IPS-18c (cell line): Measurements from ENCODE around the gene MIAT.

Source experiments
- H3K4me3 ChIP-seq: 2 replicates; pipeline ENCODE4 v1.7.0; 2013; ENCODE audit warnings: low read depth, mild to moderate bottlenecking, low read length, moderate library complexity; ENCODE audit not compliant: insufficient read depth
- H3K9me3 ChIP-seq: one replicate; pipeline ENCODE4 v1.6.1; 2013; ENCODE audit warnings: mild to moderate bottlenecking, low read length, moderate library complexity; ENCODE audit not compliant: control insufficient read depth, insufficient read depth

Gene MIAT

DNA sequence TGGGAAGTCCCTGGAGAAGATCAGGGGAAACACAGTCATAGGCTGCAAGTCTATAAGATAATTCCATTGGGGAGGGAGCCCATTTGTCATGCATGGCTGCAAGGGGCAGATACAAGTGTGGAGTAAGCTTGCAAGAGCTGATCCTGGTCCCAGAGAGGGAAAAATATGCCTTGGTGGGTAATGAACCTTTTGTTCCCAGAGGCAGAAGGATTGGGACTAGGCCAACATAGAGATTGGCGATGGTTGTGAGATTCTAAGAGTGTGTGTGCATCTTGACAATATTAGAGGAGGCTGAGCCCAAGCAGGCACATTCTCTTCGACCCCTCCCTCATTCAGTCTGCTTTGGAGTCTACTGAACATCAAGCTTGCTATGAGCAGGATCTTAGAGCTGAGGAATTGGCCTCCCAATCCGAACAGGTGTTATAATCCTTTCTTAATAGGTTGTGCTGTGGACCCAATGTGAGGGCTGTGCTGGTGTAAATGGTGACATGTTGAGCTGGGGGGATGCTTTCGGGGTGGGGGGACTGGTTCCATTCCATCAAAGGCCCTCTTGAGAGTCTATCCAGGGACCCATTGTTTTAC lies 18.4 kb downstream of the MIAT start:
- H3K4me3 ChIP-seq, result no peak overlapping the region
- H3K9me3 ChIP-seq, result no peaks in the 10 kb centered on the region

DNA sequence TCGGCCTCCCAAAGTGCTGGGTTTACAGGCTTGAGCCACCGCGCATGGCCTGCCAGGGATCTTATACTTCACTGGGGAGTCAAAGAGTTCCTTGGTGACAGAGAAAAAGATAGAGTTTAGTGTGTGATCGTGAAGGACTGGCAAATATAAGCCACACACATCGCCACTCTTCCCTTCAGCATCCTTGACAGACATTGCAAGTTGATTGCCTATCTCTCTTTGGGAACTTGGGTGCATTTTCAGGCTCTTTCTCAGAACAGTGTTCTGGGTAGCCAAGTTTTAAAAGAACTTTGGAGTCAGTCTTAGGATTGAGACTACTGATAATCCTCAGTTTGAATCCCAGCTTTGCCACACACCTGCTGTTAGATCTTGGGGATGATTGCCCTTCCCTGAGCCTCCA lies 19.8 kb downstream of the MIAT start:
- Histone ChIP-seq H3K4me3 (no peak overlapping the region), H3K9me3 (no peaks in the 10 kb centered on the region)

DNA sequence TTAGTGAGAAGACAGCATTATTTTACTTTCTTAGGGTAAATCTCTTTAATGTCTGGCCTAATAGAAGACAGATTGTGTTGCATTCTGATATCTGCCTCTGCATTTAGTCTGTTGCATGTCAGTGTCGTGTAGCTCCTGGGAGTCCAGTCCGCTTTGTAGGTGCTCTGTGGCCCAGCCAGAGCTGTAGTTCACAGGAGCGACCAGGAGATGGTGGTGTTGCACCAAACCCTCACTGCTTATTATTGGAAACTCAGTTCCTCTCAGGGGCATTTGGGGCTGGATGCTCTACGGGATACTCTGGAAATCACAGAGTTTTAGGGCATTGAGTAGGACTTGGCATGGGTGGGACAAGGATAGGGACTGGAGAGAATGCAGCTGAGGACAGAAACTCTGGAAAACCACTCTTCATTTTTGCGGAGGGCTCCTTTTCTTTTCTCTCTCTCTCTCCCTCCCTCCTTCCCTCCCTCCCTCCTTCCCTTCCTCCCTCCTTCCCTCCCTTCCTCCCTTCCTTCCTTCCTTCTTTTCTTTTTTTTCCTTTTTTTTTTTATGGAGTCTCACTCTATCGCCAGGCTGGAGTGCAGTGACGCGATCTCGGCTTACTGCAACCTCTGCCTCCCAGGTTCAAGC lies 21.7 kb downstream of the MIAT start:
- Histone ChIP-seq H3K9me3 (no peaks in the 10 kb centered on the region), H3K4me3 (no peak overlapping the region)

DNA sequence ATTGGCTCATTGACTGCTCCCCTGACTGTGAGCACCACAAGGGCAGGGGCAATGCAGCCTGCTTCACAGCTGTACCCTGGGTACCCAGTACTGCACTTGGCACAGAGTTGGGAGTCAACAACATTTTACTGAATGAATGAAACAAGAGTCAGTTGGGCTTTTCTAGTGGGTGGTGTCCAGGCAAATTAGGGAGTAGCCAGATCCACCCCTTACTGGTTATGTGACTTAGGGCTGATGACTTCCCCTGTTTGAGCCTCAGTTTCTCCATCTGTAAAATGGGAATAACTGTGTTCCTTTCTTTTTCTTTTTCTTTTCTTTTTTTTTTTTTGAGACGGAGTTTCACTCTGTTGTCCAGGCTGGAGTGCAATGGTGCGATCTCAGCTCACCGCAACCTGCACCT lies 23.1 kb downstream of the MIAT start:
- Histone ChIP-seq H3K4me3 (no peak overlapping the region), H3K9me3 (no peaks in the 10 kb centered on the region)

DNA sequence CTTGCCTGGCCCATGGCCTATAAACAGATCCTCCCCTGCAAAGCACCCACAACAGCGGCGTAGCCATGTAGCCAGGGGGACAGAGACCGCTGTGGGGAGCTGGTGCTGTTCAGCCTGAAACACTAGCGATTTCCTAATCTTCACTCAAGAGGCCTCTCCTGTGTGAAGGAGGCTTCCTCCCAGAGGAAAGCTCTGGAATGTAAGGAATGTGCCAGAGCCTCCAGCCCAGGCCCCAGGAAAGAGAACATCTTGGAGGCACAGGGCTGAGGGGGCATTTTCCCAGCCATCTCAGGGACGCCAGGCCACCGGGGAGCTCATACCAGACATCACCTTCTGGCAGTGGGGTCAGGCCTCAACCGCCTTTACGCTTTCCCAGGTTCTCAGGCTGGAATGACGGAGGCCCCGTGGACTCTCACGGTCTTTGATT lies 24.0 kb downstream of the MIAT start:
- Histone ChIP-seq H3K9me3 (no peaks in the 10 kb centered on the region), H3K4me3 (no peak overlapping the region)

DNA sequence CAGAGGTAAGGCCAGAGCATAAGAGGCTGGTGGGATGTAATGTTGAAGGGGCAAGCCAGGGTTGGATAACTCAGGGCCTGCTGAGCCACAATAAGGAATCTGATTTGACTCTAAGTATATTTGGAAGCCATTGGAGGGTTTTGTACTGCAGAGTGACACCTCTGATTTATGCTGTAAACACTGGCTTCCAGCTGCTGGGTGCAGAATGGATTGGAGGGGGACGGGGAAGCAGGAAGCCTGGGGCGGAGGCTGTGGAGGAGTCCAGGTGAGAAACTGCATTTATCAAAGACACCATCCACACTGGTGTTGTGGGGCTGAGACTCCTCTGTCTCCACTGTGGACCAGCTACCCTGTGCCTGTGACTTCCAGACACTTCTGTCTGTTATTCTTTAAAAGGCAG lies 26.8 kb downstream of the MIAT start:
- no peaks in the 10 kb centered on the region for H3K9me3 ChIP-seq
- H3K4me3 ChIP-seq, result no peak overlapping the region

DNA sequence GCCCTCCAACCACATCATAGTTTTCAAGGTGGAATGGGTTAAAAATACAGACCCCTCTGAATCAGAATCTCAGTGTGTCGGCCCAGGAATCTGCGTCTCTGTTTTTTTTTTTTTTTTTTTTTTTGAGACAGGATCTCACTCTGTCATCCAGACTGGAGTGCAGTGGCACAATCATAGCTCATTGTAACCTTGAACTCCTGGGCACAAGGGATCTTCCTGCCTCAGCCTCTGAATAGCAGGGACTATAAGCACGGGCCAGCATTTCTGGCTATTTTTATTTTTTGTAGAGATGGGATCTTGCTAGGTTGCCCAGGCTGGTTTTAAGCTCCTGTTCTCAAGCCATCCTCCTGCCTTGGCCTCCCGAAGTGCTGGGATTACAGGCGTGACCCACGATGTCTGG lies 28.2 kb downstream of the MIAT start:
- H3K9me3 ChIP-seq, result no peaks in the 10 kb centered on the region
- no peak overlapping the region for H3K4me3 ChIP-seq

DNA sequence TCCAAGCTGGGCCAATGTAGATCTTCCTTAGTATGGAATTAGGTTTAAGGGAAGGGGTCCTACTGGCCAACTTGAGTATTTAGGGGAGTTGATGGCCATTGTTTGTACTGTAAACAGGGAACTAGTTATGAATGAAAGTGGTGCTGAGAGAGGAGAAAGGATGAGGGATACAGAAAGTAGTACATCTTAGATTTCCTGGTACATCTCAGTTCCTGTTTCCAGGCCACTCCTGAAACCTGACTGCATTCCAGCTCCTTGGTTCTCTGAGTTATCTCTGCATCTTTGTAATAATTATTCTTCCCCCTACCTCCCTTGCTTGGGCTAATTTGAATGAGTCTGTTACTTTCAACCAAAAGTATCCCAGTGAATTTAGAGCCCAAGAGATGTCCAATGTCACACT lies 30.1 kb downstream of the MIAT start:
- Histone ChIP-seq H3K4me3 (no peak overlapping the region), H3K9me3 (no peaks in the 10 kb centered on the region)

DNA sequence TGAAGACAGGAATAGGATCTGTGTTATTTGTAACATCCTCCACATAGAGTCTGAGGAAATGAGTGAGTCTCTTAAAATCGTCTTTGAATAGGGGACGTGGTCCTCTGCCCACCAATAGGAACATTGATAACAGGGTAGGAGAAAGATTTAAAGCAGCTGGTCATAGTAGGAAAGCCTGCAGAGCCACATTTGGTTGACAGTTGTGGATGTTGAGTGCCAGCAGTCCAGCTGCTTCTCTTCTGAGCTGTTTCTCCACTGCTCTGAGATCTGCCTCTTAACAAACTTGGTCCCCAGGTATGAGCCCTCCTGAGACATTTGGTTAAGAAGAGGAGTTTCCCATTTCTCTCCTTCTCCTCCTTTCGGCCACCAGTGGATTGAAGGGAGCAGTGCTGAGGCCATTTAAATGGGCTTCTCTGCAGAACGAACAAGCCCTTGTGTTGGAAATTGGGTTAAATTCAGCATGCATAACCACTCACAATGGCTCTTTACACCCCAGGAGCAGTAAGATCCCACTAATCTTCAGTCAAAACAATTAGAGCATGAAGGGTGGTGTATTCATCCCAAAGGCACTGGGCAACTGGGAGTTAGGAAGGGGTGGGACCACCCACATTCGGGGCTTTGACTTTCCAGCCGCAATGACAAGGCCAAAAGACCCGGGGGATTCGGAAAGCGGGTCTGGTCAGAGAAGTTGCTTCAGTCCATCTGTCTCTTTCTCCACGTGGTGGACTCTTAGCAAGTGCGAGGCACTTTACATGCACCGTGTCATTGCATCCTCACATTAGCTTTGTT lies 32.3 kb downstream of the MIAT start:
- Histone ChIP-seq H3K4me3 (no peak overlapping the region), H3K9me3 (no peaks in the 10 kb centered on the region)

DNA sequence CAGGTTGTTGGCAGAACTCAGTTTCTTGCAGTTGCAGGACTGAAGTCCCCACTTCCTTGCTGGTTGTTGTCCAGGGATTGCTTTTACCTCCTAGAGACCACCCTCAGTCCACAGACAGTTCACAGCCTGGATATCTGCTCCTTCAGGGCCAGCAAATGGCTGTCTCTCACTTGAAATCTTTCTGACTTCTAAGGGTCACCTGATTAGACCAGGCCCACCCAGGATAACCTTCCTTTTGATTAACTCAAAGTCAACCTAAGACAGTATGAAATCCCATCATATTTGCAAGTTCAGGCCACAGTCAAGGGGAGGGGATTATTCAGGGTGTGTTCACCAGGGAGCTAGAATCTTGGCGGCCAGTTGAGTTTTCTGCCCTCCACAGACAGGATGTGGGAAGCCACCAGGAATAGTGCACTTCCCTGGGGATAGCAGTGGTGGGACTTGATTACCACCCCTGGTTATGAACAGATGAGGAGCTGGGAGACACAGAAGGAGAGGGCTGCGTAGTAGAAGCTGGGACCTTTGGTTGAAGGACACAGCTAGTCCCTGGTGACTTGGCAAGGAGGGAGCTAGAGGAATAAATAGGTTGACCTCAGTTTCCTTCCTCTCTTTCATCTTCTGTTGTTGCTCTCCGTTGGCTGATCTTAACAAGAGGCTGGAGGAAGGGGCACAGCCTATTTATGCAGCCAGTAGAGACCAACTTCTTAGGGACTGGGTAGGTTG lies 33.4 kb downstream of the MIAT start:
- Histone ChIP-seq H3K9me3 (no peaks in the 10 kb centered on the region), H3K4me3 (no peak overlapping the region)

DNA sequence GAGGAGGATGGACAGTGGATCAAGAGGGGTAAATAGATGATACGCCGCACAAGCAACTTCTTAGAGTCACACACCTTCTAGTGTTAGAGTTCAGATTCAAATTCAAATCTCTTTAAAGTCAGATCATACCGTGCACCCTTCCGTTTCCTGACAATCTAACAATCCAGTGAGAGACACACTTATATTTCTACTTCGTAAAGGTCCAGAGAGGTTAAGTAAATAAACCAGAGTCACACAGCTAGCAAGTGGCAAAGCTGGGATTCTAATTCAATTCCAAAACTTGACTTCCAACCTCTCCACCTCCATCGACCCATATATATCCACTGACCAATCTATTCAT lies 34.0 kb downstream of the MIAT start:
- no peak overlapping the region for H3K4me3 ChIP-seq

DNA sequence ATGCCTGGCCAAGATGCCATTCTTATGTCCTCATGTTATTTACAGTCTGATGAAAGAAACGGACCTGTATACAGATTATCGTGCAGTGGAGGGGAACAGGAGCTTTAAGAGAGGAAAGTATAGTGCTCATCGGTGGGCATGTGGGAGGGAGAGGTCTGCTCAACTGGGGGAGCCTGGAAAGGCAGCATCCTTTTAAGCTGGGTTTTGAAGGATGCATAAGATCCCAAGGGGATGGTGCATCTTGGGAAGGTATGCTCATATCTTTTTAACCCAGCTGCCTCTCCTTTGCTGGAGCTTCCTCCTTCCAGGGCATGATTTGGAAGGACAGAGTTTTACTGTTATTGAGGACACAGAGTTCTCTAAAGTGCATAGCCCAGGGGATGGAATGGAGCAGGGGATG lies 34.8 kb downstream of the MIAT start:
- H3K9me3 ChIP-seq, result no peaks in the 10 kb centered on the region

More for the DNA sequence above, 34.0 kb downstream of the MIAT start:
- H3K9me3 ChIP-seq, result no peaks in the 10 kb centered on the region

DNA sequence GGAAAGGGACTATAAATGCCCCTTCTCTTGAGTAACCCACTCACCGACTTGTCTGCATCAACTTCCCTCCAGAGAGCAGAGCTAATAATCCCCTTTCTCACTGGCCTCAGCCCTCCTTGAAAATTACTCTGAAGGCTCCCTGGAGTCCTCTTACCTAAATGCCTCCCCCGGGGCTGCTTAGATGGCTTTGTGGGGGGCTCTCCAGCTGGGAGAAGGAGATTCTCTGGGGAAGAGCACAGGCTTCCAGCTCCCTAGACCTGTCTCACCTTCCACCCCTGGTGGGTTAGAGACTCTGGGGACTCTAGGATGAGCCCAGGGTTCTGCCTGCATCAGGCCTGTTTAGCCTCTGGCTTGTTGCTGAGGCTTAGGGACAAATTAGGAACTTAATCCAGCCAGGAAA lies 39.8 kb downstream of the MIAT start:
- Histone ChIP-seq H3K9me3 (peaks cover 9% of the 10 kb centered on the region), H3K4me3 (no peak overlapping the region)

More for the DNA sequence above, 34.8 kb downstream of the MIAT start:
- no peak overlapping the region for H3K4me3 ChIP-seq

DNA sequence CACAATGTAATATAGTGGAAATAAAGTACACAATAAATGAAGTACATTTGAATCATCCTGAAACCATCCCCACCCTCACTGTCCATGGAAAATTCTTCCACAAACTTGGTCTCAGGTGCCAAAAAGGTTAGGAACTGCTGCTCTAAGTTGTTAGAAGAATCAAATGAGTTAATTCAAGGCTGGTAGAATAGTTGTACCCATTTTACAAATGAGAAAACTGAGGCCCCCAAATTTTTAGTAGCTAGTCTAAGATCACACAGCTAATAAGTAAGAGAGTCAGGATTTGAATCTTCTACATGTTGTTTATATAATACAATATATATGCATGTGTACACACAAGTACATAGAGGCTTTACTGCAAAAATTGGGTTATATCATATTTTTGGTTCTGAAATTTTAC lies 43.1 kb downstream of the MIAT start:
- Histone ChIP-seq H3K4me3 (no peak overlapping the region), H3K9me3 (peaks cover 9% of the 10 kb centered on the region)

DNA sequence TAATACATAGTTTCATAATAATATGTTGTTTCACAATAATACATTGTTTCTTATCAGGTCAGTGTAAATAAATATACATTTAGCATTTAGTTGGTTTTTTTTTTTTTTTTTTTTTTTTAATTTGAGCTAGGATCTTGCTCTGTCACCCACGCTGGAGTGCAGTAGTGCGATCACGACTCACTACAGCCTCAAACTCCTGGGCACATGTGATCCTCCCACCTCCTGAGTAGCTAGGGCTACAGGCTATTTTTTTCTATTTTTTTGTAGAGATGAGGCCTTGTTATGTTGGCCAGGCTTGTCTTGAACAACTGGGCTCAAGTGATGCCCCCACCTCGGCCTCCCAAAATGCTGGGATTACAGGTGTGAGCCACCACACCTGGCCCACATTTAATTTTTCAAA lies 43.5 kb downstream of the MIAT start:
- H3K4me3 ChIP-seq, result no peak overlapping the region
- H3K9me3 ChIP-seq, result peaks cover 9% of the 10 kb centered on the region

DNA sequence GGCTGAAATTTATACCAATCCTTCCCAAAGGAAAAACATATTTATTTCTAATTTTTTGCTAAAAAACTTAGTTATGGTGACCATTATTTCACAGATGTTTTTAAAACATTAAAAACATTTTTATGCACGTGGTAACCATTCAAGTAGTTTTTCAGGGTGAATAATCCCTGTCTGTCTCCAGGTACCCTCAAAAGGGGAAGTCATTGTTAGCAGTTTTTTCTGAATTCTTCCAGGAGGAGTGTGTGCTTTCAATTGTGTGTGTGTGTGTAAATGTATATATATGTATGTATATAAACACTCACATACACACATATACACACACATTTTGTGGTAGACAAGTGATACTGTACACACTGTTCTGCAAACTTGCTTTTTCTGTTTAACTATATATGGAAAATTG lies 43.9 kb downstream of the MIAT start:
- H3K4me3 ChIP-seq, result no peak overlapping the region

DNA sequence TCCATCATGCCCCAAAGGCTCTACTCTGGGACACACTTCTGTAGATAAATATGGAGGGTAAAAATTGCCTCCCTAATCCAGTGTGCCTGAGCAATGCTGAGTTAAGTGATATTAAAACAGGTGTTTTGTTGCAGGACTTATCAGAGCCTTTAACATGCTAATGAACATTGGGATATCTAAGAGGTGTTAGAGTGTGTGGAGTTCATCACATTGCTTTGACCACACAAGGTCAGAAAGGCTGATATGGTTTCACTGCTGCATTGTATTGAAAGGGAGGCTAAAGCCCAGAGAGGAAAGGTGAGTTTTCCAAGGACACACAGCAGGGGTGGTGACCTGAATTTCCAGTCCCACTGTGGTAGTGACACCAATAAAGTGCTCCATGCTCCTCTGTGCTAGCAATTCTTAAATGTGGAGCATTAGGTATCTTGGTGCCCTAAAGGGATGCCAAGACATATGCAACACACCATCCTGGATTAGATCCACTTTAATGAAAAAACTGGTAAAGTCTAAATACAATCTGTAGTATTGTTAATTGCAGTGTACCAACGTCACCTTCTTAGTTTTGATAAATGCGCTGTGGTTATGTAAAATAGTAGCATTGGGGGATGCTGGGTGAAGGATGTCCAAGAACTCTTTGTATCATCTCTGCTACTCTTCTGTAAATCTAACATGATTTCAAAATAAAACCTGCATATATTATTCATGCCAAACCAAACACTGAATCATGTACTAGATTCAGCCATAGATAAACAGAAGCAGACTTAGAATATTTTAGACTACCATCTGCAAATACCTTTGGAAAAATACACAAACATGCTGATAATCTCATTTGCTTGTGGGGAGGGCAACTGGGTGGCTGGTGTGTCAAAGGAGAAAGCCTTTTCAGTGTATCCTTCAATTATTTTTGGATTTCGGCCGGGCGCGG lies 45.8 kb downstream of the MIAT start:
- Histone ChIP-seq H3K9me3 (peaks cover 9% of the 10 kb centered on the region), H3K4me3 (no peak overlapping the region)

More for the DNA sequence above, 43.9 kb downstream of the MIAT start:
- peaks cover 9% of the 10 kb centered on the region for H3K9me3 ChIP-seq
